AG09309 (cell line): Measurements from ENCODE around the gene PIGQ.

Experiments
- DNase-seq: peaks from one replicate; pipeline ENCODE4 v3.0.0-alpha.2; 2010; ENCODE audit warnings: low read depth
- H3K4me3 ChIP-seq: 2 replicates; pipeline ENCODE4 v1.5.1; 2011; ENCODE audit warnings: mild to moderate bottlenecking, low read depth, low read length, moderate library complexity; ENCODE audit not compliant: control insufficient read depth
- TF ChIP-seq, protein P1 (sequence below): IDR thresholded peaks from 2 replicates; pipeline ENCODE4 v1.5.1; 2011; ENCODE audit warnings: mild to moderate bottlenecking, low read depth, low read length, inconsistent platforms; ENCODE audit not compliant: insufficient read depth, control insufficient read depth; ENCODE audit errors: missing control alignments

The PIGQ gene

DNA sequence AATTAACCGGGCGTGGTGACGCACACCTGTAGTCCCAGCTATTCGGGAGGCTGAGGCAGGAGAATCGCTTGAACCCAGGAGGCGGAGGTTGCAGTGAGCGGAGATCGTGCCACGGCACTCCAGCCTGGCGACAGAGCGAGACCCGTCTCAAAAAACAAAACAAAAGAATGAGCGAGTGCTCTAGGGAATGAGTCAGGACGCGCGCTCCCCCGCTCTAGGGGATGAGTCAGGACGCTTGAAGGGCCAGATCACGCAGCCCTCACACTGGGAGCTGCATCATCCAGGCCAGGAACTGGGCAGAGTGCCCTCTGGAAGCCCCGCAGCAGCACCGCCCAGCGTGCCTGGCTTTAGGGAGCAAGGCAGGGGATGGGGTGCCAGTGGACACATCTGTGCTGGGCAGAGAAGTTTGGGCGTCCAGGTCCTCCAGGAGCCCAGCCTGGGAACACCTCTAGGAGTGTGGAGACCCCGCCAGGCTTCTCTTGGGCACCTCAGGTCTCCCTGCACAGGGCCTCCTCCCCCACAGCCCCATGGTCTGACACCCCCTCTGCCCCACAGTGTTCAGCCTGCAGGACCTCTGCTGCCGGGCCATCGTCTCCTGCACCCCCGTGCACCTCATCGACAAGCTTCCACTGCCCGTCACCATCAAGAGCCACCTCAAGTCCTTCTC, 57.2 kb downstream of the PIGQ start:
- DNase-seq: peak; percentile 84
- TF ChIP-seq, protein P1, sequence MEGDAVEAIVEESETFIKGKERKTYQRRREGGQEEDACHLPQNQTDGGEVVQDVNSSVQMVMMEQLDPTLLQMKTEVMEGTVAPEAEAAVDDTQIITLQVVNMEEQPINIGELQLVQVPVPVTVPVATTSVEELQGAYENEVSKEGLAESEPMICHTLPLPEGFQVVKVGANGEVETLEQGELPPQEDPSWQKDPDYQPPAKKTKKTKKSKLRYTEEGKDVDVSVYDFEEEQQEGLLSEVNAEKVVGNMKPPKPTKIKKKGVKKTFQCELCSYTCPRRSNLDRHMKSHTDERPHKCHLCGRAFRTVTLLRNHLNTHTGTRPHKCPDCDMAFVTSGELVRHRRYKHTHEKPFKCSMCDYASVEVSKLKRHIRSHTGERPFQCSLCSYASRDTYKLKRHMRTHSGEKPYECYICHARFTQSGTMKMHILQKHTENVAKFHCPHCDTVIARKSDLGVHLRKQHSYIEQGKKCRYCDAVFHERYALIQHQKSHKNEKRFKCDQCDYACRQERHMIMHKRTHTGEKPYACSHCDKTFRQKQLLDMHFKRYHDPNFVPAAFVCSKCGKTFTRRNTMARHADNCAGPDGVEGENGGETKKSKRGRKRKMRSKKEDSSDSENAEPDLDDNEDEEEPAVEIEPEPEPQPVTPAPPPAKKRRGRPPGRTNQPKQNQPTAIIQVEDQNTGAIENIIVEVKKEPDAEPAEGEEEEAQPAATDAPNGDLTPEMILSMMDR: no peak
- no peak overlapping the region for H3K4me3 ChIP-seq

DNA sequence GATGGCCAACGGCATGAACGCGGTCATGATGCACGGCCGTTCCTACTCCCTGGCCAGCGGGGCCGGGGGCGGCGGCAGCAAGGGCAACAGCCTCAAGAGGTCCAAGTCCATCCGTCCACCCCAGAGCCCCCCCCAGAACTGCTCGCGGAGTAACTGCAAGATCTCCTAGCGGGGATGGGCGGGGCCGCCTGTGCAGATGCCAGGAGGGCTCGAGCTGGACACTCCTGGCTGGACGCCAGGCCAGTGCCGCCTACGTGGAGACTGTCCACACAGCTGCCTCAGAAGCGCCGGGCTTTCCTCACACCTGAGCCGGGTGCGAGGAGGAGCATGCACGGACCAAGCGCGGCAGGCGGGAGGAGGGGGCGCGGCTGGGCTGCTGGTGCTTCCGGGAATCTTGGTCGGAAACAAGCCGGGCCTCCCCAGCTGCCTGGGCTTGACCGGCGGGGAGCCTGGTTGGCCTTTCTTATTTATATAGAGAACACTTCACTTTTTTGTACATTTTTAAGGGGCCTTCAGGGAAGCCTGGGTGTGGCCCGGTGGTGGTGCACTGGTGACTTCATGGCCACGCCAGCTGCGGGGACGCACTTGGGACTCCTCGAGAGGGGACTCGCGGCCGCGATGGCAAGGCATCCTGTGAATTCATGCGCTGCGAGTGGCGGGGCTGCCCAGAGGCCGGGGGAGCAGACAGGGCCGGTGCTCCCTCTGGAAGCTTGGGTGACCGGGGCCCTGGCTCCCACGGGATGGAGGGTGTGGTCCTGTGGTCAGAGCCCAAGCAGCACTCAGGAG, 57.9 kb downstream of the PIGQ start:
- H3K4me3 ChIP-seq: no peak overlapping the region
- TF ChIP-seq, protein P1: no peak
- DNase-seq: no peak

DNA sequence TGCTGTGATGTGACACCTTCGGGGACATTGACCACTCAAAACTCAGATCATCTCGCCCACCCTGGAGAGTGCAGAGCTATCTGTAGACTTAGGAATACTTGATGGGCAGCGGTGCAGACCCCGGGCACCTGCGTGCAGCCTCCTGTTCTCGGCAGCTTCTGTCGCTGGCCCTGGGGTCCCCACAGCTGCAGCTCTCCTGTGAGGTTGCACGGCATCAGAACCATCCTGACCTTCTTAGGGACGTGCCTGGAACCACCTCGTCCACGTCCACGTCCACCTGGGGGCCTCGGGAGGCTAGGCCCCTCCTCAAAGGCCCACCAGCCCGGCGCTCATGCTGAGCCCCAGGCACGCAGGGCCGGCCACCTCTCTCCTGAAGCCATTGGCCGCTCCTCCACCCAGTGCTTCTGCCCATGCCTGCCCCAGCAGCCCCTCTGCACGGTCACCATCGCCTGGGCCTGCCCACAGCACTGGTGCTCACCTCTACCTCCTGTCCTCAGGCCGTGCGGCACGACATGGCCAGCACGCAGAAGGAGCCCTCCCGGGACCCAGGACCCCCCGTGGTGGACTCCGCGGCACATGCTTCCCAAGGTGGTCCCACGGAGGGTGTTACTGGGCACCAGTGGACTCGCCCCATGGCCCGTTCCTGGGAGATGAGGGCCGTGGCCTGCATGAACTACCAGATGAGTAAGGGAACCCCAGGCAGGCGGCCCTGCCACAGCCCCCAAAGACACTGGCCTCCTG, 58.7 kb downstream of the PIGQ start:
- TF ChIP-seq, protein P1: no peak
- no peak for DNase-seq
- no peak overlapping the region for H3K4me3 ChIP-seq

DNA sequence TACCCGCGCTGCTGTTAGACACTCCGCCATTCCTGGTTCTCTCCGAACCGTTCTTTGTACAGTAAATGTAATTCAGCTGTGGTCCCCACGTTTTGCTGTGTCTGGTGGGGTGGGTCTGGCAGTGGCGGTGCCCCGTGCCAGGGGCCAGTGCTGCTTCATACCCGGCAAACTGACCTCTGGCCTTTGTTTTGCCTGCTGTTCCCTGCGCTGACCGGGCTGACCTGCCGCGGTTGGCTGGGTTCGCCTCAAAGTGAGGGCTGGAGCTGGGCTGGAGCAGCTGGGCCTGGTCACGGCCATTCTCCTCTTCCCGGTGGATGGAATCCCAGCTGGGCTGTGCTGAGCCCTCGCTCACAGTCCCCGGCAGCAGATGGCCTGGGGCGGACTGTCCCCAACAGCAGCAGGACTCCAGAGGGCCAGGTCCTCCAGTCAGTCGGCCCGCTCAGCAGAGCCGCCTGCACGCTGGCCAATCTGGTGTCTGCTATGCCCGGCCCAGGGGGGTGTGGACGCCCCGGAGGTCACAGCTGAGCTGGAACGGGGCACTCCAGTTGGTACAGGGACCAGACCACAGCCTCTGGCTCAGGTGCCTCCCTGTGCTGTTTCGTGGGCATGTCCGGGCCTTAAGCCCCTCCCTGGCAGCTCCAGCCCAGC, 59.5 kb downstream of the PIGQ start:
- TF ChIP-seq, protein P1: no peak
- DNase-seq: no peak
- no peak overlapping the region for H3K4me3 ChIP-seq

DNA sequence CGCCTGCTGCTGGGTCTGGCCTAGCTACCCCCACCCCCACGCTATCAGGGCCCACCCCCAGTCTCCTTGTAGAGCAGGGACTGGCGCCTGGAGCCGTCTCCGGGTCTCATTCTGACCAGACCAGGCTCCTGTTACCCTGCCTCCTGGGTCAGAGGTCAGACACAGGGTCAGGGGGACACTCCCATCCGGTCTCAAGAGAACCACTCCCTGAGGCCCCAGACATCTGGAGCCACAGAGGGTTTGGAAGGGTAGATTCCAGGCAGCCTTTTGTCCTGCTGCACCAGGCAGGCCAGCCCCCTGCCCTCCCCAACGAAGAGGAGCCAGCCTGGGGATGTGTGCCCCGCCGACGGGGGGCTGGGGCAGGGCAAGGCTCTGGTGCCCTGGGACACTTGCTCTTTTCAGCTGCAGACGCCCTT, 60.1 kb downstream of the PIGQ start:
- TF ChIP-seq, protein P1: no peak
- DNase-seq: no peak
- H3K4me3 ChIP-seq: no peak overlapping the region

DNA sequence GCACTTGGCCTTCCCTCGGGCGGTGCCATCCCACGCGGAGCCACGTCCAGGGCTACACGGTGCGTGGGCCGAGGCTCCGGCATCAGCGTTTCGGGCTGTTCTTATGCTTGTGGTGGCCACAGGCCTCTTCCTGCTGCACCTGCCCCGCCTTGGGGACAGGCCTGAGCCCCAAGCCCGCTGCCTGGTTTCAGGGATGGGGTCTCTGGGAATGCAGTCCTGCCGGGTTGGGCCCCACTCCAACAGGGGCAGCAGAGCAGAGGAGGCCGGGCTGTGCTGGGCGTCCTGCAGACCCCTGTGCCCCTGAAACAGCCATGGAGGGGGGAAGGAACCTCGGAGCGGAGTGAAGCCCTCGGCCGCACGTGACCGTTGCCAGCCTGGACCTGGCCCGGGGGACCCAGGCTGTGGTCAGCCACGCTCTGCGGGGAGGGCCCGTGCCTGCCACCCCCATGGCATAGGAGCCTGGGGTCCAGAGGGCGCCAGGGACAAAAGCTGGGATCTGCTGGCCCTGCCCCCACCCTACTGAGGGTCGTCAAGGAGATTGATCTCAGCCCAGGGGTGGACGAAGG, 60.6 kb downstream of the PIGQ start:
- DNase-seq: no peak

More for the DNA sequence above, 60.6 kb downstream of the PIGQ start:
- TF ChIP-seq, protein P1: no peak
- no peak overlapping the region for H3K4me3 ChIP-seq
